HG02798 (cell line): Measurements from ENCODE around the gene MTFMT.
A peak's percentile ranks its signal among the peaks of the same experiment; 100 is the strongest.
"Not testable (repeated sequence)": the region's sequence is repeated elsewhere in the genome, so short reads cannot be mapped to it uniquely, and the experiment has no call there.

ENCODE experiments used
- ATAC-seq: cut with Tn5 transposase; IDR thresholded peaks from one replicate; pipeline ENCODE4 v1.9.1; 2021; ENCODE audit warnings: mild to moderate bottlenecking; ENCODE audit not compliant: unreplicated experiment, poor library complexity

MTFMT gene

GRCh38 chr15:65040461-65040860 lies 11.0 kb upstream of the MTFMT start:
- ATAC-seq, result no peak

- no peak for ATAC-seq
Observed at GRCh38 chr15:65038836-65039235, 9.4 kb upstream of the MTFMT start.

- ATAC-seq, result no peak
Observed at GRCh38 chr15:65038428-65038827, 9.0 kb upstream of the MTFMT start.

- ATAC-seq, result no peak
Observed at GRCh38 chr15:65037309-65037708, 7.9 kb upstream of the MTFMT start.

GRCh38 chr15:65034719-65035118 lies 5.3 kb upstream of the MTFMT start:
- no peak for ATAC-seq

GRCh38 chr15:65033659-65034269 lies 4.3 kb upstream of the MTFMT start:
- no peak for ATAC-seq

GRCh38 chr15:65032801-65033537 lies 3.5 kb upstream of the MTFMT start:
- ATAC-seq, result peak; percentile 35

- ATAC-seq, result no peak
Observed at GRCh38 chr15:65029736-65030208, 333 bp upstream of the MTFMT start.

GRCh38 chr15:65028338-65028737 lies 1.1 kb downstream of the MTFMT start:
- no peak for ATAC-seq

GRCh38 chr15:65027593-65027992 lies 1.8 kb downstream of the MTFMT start:
- ATAC-seq, result no peak

GRCh38 chr15:65026756-65027155 lies 2.7 kb downstream of the MTFMT start:
- ATAC-seq, result no peak

GRCh38 chr15:65021488-65021887 lies 8.0 kb downstream of the MTFMT start:
- no peak for ATAC-seq

- no peak for ATAC-seq
Observed at GRCh38 chr15:65020419-65020818, 9.0 kb downstream of the MTFMT start.

GRCh38 chr15:65011198-65011597 lies 18.2 kb downstream of the MTFMT start:
- ATAC-seq, result not testable (repeated sequence)

- ATAC-seq, result no peak
Observed at GRCh38 chr15:65008983-65009382, 20.5 kb downstream of the MTFMT start.

- ATAC-seq, result no peak
Observed at GRCh38 chr15:65006876-65007275, 22.6 kb downstream of the MTFMT start.

GRCh38 chr15:65004993-65005392 lies 24.4 kb downstream of the MTFMT start:
- ATAC-seq, result no peak

GRCh38 chr15:64997745-64998375 lies 31.6 kb downstream of the MTFMT start:
- no peak for ATAC-seq

GRCh38 chr15:64997066-64997465 lies 32.4 kb downstream of the MTFMT start:
- no peak for ATAC-seq

GRCh38 chr15:64993290-64993689 lies 36.1 kb downstream of the MTFMT start:
- no peak for ATAC-seq

- ATAC-seq, result no peak
Observed at GRCh38 chr15:64991536-64992135, 37.8 kb downstream of the MTFMT start.
